DOHH2 (cell line): Measurements from ENCODE around the gene PPM1H.

Experiments used
- EZH2phosphoT487 ChIP-seq: fragments of 200-600 bp; sonication (generic); IDR thresholded peaks from 2 replicates; pipeline ENCODE4 v1.6.1; 2017; ENCODE audit warnings: borderline replicate concordance, mild to moderate bottlenecking, antibody characterized with exemption, low read length, moderate library complexity, mixed read lengths
- TF ChIP-seq, protein P1 (sequence below): fragments of 200-600 bp; sonication (generic); IDR thresholded peaks from one replicate; pipeline ENCODE4 v1.5.1; 2014; ENCODE audit warnings: antibody characterized with exemption, mild to moderate bottlenecking, low read depth, low read length; ENCODE audit not compliant: poor library complexity, severe bottlenecking

DNA sequence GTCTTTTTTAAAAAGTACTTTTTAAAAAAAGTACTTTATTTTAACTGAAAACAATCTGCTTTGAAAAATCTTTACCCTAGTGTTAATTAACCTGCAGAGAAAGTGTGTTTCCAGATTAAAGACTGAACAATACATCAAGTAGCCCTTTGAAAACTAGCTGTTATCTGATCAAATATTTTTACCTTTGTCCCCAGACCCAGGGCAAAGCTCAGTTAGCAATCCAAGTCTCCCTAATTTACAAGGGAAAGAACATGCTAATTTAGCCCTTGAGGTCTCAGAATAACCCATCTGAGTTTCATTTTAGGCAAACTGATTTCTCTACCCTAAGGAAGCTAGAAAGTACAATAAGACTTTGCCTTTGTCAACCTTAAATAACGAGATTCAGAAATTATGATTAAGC lies 91.2 kb downstream of the PPM1H start:
- TF ChIP-seq, protein P1, sequence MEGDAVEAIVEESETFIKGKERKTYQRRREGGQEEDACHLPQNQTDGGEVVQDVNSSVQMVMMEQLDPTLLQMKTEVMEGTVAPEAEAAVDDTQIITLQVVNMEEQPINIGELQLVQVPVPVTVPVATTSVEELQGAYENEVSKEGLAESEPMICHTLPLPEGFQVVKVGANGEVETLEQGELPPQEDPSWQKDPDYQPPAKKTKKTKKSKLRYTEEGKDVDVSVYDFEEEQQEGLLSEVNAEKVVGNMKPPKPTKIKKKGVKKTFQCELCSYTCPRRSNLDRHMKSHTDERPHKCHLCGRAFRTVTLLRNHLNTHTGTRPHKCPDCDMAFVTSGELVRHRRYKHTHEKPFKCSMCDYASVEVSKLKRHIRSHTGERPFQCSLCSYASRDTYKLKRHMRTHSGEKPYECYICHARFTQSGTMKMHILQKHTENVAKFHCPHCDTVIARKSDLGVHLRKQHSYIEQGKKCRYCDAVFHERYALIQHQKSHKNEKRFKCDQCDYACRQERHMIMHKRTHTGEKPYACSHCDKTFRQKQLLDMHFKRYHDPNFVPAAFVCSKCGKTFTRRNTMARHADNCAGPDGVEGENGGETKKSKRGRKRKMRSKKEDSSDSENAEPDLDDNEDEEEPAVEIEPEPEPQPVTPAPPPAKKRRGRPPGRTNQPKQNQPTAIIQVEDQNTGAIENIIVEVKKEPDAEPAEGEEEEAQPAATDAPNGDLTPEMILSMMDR: no peak
- no peak for TF ChIP-seq EZH2phosphoT487
